Activated CD4-positive, CD25-positive, alpha-beta regulatory T cell (primary cell): Measurements from ENCODE around the gene DSN1.

Experiments used
- DNase-seq, 4 experiments: peaks; one replicate each; lab custom pipeline; 2025; lab: John Stamatoyannopoulos, UW

DSN1 gene

DNA sequence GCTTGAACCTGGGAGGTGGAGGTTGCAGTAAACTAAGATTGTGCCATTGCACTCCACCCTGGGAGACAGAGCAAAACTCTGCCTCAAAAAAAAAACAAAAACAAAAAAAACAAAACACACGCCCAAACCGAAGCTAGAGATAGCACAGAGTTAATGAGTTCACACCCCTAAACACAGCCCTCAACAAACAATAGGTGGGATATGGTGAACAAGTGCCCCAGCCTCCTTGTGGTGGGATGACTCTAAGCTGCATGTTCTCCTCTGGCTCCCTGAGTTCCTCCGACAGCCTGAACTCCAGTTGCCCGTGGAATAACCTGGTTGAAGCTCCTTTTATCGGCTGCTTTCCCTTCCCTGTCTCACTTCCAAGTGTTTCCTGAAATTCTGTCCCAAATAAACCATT, 22.1 kb upstream of the DSN1 start:
- no peak for DNase-seq

DNA sequence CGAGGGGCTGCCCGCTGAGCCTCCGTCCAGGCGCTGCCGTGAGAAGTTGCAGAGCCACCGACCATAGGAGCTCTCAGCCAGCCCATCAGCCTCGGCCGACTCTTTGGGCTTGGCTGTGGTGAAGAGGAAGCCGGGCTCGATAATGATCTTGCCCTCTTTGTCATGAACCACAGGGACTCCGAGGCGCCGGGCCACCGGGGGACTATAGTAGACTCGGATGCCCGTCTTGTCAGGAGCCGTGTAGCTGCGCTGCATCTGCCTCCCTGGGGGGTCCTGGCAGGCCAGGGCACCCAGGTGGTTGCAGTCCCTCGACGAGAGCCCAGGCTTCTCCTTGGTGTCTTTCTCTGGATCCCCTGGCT, 20.5 kb upstream of the DSN1 start:
- no peak for DNase-seq

GRCh38 chr20:36793294-36794115, 19.9 kb upstream of the DSN1 start:
- DNase-seq: no peak

GRCh38 chr20:36792422-36792821, 18.9 kb upstream of the DSN1 start:
- no peak for DNase-seq

DNA sequence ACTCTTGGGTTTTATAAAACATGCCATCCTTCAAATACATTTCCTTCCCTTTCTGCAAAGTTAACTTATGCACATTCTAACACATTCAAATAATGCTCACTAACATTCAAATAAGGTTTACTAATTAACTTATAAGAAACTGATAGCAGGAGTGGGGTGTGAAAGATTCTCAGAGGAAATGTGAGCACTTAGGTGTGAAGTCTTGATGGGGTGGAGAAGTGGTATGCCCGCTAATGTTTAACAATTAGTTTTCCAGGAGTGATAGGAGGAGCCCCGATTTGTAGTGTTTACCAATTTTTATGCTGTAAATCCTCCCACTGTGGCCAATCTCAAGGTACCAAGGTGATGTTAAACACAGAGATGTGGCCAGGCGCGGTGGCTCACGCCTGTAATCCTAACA, 18.3 kb upstream of the DSN1 start:
- no peak for DNase-seq

GRCh38 chr20:36786663-36787062, 13.1 kb upstream of the DSN1 start:
- DNase-seq: no peak

DNA sequence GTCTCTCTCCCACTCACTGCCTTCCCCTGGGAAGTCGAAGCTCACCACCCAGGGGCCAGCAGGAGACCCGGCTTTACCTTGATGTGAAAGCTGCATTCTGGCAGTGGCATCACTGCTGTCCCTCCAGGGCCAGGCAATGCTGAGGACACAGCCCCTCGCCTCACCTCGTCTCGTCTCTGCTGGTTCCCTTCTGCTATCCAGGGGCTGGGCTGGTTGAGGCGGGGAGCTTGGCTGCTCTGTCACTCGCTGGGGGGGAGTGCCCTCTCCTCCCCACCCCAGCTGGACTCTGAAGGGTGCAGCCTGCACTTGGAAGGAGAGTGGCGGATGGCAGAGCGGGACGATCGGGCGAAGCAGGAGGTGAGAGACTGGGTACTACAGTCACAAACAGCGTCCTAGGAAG, 12.7 kb upstream of the DSN1 start:
- DNase-seq: no peak

- no peak for DNase-seq
Measured at GRCh38 chr20:36785308-36785707, 11.7 kb upstream of the DSN1 start.

GRCh38 chr20:36784900-36785299, 11.3 kb upstream of the DSN1 start:
- DNase-seq: no peak

GRCh38 chr20:36784116-36784515, 10.6 kb upstream of the DSN1 start:
- no peak for DNase-seq

DNA sequence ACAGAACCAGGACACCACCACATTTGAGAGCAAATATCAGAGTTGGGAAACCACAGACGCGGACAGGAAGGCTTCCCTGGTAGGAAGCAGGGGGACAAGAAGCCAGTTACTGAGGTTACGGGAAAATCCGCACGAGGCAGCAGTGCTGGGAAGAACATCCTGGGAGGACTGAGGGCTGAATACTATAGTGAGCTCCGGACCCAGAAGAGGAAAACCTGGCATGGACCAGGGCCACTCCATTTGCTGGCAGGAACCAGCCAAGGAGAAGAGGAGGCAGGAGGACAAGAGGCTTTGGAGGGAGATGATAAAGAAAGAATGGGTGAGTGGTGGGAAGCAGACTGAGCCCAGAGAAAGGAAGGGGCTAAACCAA, 6.1 kb upstream of the DSN1 start:
- DNase-seq: no peak

GRCh38 chr20:36778831-36779655, 5.5 kb upstream of the DSN1 start:
- no peak for DNase-seq

DNA sequence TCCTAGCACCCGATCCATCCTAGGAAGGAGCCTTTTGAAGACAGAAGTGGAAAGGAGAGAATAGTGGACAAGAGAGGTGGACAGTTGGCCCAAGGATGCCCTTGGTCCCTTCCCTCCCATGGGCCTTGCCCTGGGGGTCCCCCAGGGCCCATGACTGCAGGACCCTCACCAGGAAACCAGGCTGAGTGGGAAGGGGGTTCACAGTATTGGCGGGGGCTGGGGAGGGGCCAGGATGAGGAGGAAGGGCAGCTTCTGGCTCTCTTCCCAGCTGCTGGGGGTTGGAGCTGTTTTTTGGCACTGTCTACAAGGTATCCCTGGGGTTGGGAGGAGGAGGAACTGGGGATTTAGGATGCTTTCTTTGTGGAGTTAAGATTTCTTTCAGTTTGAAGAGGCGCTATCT, 4.0 kb upstream of the DSN1 start:
- no peak for DNase-seq

- DNase-seq: no peak
Measured at GRCh38 chr20:36777167-36777566, 3.6 kb upstream of the DSN1 start.

DNA sequence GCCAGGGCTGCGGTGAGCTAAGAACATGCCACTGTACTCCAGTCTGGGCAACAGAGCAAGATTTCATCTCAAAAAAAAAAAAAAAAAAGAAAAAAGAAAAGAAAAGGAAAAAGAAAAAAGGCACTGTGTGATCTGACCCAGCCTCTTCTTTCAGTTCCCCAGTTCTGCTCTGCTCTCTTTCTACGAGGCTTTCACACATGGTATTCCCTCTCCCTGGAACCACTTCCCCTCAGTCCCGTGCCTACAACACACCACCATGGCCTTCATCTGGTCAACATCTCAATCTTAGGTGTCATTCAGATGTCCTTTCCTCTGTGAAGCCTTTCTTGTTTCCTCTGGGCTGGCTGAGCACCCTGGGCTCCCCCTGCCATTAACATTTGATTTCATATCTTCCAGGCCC, 2.3 kb upstream of the DSN1 start:
- no peak for DNase-seq

DNA sequence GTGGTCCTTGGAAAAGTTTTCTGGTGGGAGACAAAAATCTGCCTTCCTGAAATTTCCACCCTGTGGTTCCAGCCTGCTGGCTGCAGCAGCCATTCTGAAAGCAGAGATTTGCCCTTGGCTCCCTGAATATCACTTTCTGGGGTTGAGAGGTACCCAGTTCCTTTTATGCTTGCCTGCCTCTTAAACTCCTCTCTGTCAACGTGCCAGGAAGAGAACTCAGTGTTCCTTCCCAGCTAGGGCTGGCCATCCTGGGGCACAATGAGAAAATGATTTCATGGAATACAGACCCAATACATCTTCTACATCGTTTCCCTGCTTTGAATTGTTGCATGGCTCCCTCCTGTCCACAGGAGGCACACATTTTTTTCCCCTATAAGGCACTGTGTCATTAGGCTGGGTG, 1.6 kb upstream of the DSN1 start:
- no peak for DNase-seq

- no peak for DNase-seq
Measured at GRCh38 chr20:36773107-36773596, 411 bp downstream of the DSN1 start.

GRCh38 chr20:36770680-36771079, 2.9 kb downstream of the DSN1 start:
- DNase-seq: no peak

- DNase-seq: no peak
Measured at GRCh38 chr20:36768768-36769430, 4.7 kb downstream of the DSN1 start.

DNA sequence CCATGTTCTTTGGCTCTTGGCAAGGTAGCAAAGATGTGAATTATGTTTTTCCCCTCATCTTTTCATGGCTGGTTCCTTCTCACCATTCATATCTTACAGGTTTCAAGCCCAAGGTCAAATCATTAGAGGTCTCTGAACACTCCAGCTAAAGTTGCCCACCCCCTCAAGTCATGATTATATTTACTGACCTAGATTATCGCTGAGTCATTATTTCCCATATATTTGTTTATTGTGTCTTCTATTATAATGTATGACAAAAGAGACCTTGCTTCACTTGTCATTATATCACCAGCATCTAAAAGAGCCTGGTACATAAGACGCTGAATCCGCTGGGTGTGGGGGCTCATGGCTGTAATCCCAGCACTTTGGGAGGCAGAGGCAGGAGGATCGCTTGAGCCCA, 12.4 kb downstream of the DSN1 start:
- DNase-seq: no peak

- DNase-seq: no peak
Measured at GRCh38 chr20:36760647-36761046, 12.9 kb downstream of the DSN1 start.

DNA sequence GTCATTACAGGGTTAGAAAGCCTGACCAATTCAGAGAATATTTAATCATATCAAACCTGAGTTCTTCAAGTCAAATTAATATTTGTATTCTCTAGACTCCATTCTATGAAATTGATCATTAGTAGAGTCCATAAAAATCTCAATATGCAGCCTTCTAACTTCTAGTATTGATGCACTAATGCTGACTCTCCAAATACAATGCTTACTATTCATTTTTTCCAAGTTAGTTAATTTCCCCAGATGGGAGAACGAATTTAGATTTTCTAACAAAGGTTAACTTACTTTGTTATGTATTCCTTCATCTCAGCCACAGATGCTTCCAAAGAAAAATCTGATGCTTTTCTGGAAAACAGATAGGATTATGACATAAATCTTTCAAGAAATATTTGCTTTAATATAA, 15.3 kb downstream of the DSN1 start:
- DNase-seq: no peak

DNA sequence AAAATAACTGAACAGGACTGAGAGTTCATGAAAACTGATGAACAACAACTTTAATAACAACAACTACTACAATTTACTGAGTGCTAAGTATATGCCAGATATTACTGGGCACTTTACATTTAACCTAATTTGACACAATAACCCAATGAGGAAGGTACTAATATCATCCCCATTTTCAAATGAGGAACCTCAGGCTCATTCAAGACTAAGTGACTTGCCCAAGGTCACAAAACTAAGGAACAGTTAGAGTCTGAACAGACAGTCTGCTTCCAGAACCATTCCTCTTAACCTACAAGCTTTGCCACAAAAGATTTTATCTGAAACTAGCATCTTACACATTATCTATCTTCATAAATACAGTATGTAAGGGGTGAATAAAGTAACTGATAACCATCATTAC, 17.1 kb downstream of the DSN1 start:
- no peak for DNase-seq
